HG03565 (cell line): ENCODE results near the gene AP4S1.
"Not testable (repeated sequence)": the region's sequence is repeated elsewhere in the genome, so short reads cannot be mapped to it uniquely, and the experiment has no call there.

ENCODE experiments used
- ATAC-seq: cut with Tn5 transposase; IDR thresholded peaks from one replicate; pipeline ENCODE4 v1.9.1; 2021; ENCODE audit warnings: mild to moderate bottlenecking, moderate library complexity; ENCODE audit not compliant: unreplicated experiment

AP4S1 gene

GRCh38 chr14:31080484-31080883 is 55.0 kb downstream of the AP4S1 start:
- no peak for ATAC-seq

GRCh38 chr14:31083781-31084180 is 58.3 kb downstream of the AP4S1 start:
- no peak for ATAC-seq

- no peak for ATAC-seq
These were observed 58.9 kb downstream of the AP4S1 start for GRCh38 chr14:31084385-31084784.

- no peak for ATAC-seq
These were observed 59.6 kb downstream of the AP4S1 start for GRCh38 chr14:31085027-31085426.

- not testable (repeated sequence) for ATAC-seq
These were observed 61.0 kb downstream of the AP4S1 start for GRCh38 chr14:31086466-31086865.

GRCh38 chr14:31090883-31091764 is 65.7 kb downstream of the AP4S1 start:
- no peak for ATAC-seq

- ATAC-seq: no peak
These were observed 66.8 kb downstream of the AP4S1 start for GRCh38 chr14:31092160-31092708.

- not testable (repeated sequence) for ATAC-seq
These were observed 68.7 kb downstream of the AP4S1 start for GRCh38 chr14:31093884-31094839.

GRCh38 chr14:31095817-31096216 is 70.4 kb downstream of the AP4S1 start:
- ATAC-seq: not testable (repeated sequence)

GRCh38 chr14:31096255-31096654 is 70.8 kb downstream of the AP4S1 start:
- no peak for ATAC-seq

- no peak for ATAC-seq
These were observed 71.6 kb downstream of the AP4S1 start for GRCh38 chr14:31097081-31097480.

GRCh38 chr14:31106768-31107167 is 81.3 kb downstream of the AP4S1 start:
- ATAC-seq: no peak

GRCh38 chr14:31109257-31109656 is 83.8 kb downstream of the AP4S1 start:
- ATAC-seq: no peak

GRCh38 chr14:31110872-31111271 is 85.4 kb downstream of the AP4S1 start:
- ATAC-seq: no peak

GRCh38 chr14:31113794-31114193 is 88.3 kb downstream of the AP4S1 start:
- no peak for ATAC-seq

GRCh38 chr14:31118892-31119291 is 93.4 kb downstream of the AP4S1 start:
- no peak for ATAC-seq

- no peak for ATAC-seq
These were observed 96.7 kb downstream of the AP4S1 start for GRCh38 chr14:31122098-31122611.

- no peak for ATAC-seq
These were observed 97.5 kb downstream of the AP4S1 start for GRCh38 chr14:31122921-31123320.

GRCh38 chr14:31124197-31124596 is 98.7 kb downstream of the AP4S1 start:
- no peak for ATAC-seq

- ATAC-seq: no peak
These were observed 99.8 kb downstream of the AP4S1 start for GRCh38 chr14:31125231-31125630.

- ATAC-seq: no peak
These were observed 101.2 kb downstream of the AP4S1 start for GRCh38 chr14:31126680-31127079.
